Measurements from ENCODE around the gene MAPT. TPM values are rescaled to one million over a fixed set of nuclear protein-coding genes. Genes with fewer than 3 reads are reported as not detected.

MAPT gene
- total RNA-seq, 4 donors from 2014 or later = 3.6 to 6.5 (median 4.5) TPM

DNA sequence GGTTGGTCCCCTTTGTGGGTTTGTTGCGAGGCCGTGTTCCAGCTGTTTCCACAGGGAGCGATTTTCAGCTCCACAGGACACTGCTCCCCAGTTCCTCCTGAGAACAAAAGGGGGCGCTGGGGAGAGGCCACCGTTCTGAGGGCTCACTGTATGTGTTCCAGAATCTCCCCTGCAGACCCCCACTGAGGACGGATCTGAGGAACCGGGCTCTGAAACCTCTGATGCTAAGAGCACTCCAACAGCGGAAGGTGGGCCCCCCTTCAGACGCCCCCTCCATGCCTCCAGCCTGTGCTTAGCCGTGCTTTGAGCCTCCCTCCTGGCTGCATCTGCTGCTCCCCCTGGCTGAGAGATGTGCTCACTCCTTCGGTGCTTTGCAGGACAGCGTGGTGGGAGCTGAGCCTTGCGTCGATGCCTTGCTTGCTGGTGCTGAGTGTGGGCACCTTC is 77.4 kb downstream of the MAPT start:
- no peak overlapping the region for H3K4me3 ChIP-seq
- H3K36me3 ChIP-seq = no peaks in the 10 kb centered on the region
- 58% methylated on average over 8 of the region's 14 CpGs for WGBS
- H3K27ac ChIP-seq = peak overlapping the region; percentile 86
- no peaks in the 10 kb centered on the region for H3K9me3 ChIP-seq
- no peak for TF ChIP-seq POLR2AphosphoS5 (IDR thresholded peaks at IDR 0.05)
- TF ChIP-seq, protein P1, sequence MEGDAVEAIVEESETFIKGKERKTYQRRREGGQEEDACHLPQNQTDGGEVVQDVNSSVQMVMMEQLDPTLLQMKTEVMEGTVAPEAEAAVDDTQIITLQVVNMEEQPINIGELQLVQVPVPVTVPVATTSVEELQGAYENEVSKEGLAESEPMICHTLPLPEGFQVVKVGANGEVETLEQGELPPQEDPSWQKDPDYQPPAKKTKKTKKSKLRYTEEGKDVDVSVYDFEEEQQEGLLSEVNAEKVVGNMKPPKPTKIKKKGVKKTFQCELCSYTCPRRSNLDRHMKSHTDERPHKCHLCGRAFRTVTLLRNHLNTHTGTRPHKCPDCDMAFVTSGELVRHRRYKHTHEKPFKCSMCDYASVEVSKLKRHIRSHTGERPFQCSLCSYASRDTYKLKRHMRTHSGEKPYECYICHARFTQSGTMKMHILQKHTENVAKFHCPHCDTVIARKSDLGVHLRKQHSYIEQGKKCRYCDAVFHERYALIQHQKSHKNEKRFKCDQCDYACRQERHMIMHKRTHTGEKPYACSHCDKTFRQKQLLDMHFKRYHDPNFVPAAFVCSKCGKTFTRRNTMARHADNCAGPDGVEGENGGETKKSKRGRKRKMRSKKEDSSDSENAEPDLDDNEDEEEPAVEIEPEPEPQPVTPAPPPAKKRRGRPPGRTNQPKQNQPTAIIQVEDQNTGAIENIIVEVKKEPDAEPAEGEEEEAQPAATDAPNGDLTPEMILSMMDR (IDR thresholded peaks at IDR 0.05) = no peak
- TF ChIP-seq EP300 (IDR thresholded peaks at IDR 0.05) = no peak
- no peak for TF ChIP-seq POLR2A (IDR thresholded peaks at IDR 0.05)
- H3K27me3 ChIP-seq = no peaks in the 10 kb centered on the region
- H3K4me1 ChIP-seq = peaks cover 30% of the 10 kb centered on the region
- no peak for DNase-seq (ENCODE audit: low spot score in 2 of 2)

DNA sequence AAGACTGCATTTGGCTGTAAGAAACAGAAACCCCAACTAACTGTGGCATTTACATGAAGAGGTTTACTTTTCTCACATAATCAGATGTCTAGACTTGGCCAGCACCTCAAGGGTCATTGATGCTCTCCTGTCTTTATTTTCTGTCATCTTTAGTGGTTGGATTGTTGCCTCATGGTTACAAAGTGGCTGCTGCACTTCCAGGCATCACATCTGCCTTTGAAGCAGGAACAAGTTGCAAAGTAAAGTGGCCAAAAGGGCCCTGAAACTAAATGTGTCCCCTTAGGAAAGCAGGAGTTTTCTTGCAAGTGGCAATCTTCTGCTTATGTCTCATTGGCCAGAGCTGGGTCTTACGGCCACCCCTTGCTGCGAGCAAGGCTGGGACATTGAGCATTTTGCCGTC is 78.2 kb downstream of the MAPT start:
- Histone ChIP-seq H3K4me3 (no peak overlapping the region), H3K27me3 (no peaks in the 10 kb centered on the region), H3K4me1 (peaks cover 24% of the 10 kb centered on the region), H3K27ac (peak overlapping the region; percentile 86), H3K36me3 (no peaks in the 10 kb centered on the region), H3K9me3 (no peaks in the 10 kb centered on the region)
- TF ChIP-seq, protein P1 (IDR thresholded peaks at IDR 0.05) = no peak
- TF ChIP-seq EP300 (IDR thresholded peaks at IDR 0.05) = no peak
- 87% methylated on average over 3 of the region's 3 CpGs for WGBS
- no peak for DNase-seq (ENCODE audit: low spot score in 2 of 2)

DNA sequence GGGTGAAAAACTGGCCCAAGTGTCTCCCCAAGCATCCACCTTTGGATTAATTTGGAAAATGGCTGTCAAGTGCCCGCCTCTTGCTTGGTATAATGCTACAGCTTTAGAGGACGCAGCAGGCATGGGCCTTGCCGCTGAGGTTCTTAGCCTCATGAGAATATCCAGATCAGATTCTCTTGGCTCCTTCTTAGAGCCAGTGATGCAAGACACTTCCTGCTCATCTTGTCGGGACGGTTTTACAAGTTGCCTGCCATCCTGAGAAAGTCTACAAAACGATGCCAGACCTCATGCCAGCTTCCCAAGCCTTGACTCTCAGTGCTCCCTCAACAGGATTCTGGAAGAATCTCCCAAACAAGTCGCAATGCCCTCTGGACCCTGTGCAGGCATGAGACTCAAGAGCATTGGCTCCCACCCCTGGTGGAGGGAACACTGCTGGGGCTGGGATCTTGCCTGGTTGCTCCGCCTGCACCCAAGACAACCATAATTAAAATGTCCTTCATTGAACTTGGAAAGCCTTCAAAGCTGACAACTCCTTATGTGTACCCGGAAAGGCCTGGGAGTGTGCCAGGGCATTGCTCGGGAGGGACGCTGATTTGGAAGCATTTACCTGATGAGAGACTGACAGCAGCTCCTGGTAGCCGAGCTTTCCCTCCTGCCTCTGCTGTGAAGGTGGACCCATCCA is 78.9 kb downstream of the MAPT start:
- H3K36me3 ChIP-seq = no peaks in the 10 kb centered on the region
- no peaks in the 10 kb centered on the region for H3K9me3 ChIP-seq
- H3K27ac ChIP-seq = peak overlapping the region; percentile 86
- TF ChIP-seq POLR2AphosphoS5 (IDR thresholded peaks at IDR 0.05) (peak in 2 of 3 donors; percentile 53 to 58), POLR2A (IDR thresholded peaks at IDR 0.05) (no peak)
- no peaks in the 10 kb centered on the region for H3K27me3 ChIP-seq
- DNase-seq (ENCODE audit: low spot score in 2 of 2) = peak in 1 of 2 donors; percentile 72
- peaks cover 24% of the 10 kb centered on the region for H3K4me1 ChIP-seq
- H3K4me3 ChIP-seq = no peak overlapping the region
- WGBS = 48% methylated on average over 12 of the region's 12 CpGs

DNA sequence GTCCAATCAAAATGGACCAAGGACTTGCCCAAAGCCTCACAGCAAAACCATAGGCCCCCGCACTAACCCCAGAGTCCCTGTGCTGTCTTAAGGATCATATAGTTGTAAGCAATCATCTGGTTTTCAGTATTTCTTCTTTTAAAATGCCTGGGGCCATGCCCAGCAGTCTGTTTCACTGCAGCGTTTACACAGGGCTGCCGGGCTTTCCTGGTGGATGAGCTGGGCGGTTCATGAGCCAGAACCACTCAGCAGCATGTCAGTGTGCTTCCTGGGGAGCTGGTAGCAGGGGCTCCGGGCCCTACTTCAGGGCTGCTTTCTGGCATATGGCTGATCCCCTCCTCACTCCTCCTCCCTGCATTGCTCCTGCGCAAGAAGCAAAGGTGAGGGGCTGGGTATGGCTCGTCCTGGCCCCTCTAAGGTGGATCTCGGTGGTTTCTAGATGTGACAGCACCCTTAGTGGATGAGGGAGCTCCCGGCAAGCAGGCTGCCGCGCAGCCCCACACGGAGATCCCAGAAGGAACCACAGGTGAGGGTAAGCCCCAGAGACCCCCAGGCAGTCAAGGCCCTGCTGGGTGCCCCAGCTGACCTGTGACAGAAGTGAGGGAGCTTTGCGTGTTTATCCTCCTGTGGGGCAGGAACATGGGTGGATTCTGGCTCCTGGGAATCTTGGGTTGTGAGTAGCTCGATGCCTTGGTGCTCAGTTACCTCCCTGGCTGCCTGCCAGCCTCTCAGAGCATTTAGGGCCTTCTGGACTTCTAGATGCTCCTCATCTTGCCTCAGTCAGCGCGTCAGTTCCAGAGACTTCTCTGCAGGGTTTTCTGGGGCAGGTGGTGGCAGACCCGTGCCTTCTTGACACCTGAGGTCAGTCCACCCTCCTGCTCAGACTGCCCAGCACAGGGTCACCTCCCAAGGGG is 79.8 kb downstream of the MAPT start:
- Histone ChIP-seq H3K36me3 (no peaks in the 10 kb centered on the region), H3K27me3 (no peaks in the 10 kb centered on the region), H3K9me3 (no peaks in the 10 kb centered on the region), H3K27ac (peak overlapping the region; percentile 86), H3K4me1 (peaks cover 24% of the 10 kb centered on the region), H3K4me3 (no peak overlapping the region)
- DNase-seq (ENCODE audit: low spot score in 2 of 2) = no peak
- no peak for TF ChIP-seq POLR2AphosphoS5 (IDR thresholded peaks at IDR 0.05)
- WGBS = 71% methylated on average over 14 of the region's 17 CpGs

DNA sequence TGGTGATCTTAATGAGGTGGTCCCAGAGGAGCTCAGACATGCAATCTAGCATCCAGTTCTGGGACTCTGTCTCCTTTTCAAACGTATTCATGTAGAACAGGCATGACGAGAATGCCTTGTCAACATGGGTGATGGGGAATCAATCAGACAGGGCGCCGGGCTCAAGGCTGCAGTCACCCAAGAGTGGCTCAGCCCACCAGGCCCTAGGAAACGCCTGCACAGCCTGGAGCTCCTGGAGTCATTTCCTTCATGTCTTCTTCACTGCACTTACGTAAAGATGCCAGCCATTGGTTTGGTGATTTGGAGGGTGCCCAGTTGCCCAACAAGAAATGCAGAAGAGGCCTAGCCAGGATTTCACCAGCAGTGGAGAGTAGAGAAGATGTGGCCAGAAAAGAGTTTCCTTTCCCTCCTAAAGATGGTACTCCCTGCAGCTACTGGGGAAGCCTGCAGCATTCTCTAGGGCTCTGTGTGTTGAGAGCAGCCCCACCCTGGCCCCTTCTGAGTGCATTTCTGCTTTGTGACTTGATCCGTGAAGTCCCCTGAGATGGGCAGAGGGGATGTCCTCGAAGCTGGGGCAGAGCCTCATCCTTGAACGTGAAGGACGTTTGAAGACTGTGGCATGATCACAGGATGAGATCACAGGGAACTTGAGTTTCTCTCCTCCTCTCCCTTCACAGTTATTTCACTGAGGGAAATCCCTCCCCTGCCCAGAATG is 80.7 kb downstream of the MAPT start:
- Histone ChIP-seq H3K4me1 (peaks cover 24% of the 10 kb centered on the region), H3K9me3 (no peaks in the 10 kb centered on the region)
- TF ChIP-seq EP300 (IDR thresholded peaks at IDR 0.05) = no peak
- TF ChIP-seq, protein P1 (IDR thresholded peaks at IDR 0.05) = no peak
- no peak for TF ChIP-seq POLR2AphosphoS5 (IDR thresholded peaks at IDR 0.05)
- no peak for TF ChIP-seq POLR2A (IDR thresholded peaks at IDR 0.05)

More for the DNA sequence above, 80.7 kb downstream of the MAPT start:
- DNase-seq (ENCODE audit: low spot score in 2 of 2) = no peak
- Histone ChIP-seq H3K27ac (no peak overlapping the region), H3K36me3 (no peaks in the 10 kb centered on the region), H3K4me3 (no peak overlapping the region), H3K27me3 (no peaks in the 10 kb centered on the region)
- WGBS = 74% methylated on average over 10 of the region's 10 CpGs
